ENCODE data around the gene HPSE. TPM values are rescaled to one million over a fixed set of nuclear protein-coding genes. Genes with fewer than 3 reads are reported as not detected.

The HPSE gene
- total RNA-seq, 1 experiment from 2014 or later: 3.9 TPM

DNA sequence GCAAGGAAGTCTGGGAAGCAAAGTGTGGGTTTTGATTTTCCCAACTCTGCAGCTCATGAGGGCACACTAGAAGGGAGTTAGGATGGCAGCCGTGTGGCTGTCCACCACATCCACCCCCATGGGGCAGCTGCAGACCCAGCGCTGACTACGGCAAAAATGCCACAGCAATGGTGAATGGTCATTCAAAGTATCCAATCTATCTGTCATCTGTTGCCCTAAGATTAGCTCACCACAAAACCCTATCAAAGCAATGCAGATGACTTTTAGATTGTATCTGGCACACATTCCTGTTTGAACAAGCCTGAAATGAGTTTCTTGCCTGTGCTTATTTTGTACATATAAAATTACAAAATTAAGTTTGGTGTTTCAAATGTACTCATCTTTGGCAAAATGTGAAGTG lies 29.7 kb upstream of the HPSE start:
- no peak for DNase-seq
- Mint-ChIP-seq H3K4me1 (ENCODE audit: low read depth, unreplicated experiment) (peaks cover 12% of the 10 kb centered on the region), H3K9me3 (ENCODE audit: unreplicated experiment) (no peaks in the 10 kb centered on the region), H3K36me3 (ENCODE audit: insufficient read depth, unreplicated experiment) (no peaks in the 10 kb centered on the region), H3K4me3 (ENCODE audit: unreplicated experiment) (no peak overlapping the region), H3K27me3 (ENCODE audit: insufficient read depth, unreplicated experiment) (no peaks in the 10 kb centered on the region), H3K27ac (ENCODE audit: unreplicated experiment) (no peak overlapping the region)
- POLR2A ChIA-PET: no interaction called here
- H3K36me3 ChIP-seq (ENCODE audit: control insufficient read depth, insufficient read depth, low read length): no peaks in the 10 kb centered on the region
- BruUV-seq (replicated peaks): no TSS peak
- no peak overlapping the region for H3K4me3 ChIP-seq (ENCODE audit: low read depth, low read length)
- no peaks in the 10 kb centered on the region for H3K27me3 ChIP-seq (replicated peaks; ENCODE audit: control insufficient read depth, insufficient read depth, low read length)
- TF ChIP-seq, protein P1, sequence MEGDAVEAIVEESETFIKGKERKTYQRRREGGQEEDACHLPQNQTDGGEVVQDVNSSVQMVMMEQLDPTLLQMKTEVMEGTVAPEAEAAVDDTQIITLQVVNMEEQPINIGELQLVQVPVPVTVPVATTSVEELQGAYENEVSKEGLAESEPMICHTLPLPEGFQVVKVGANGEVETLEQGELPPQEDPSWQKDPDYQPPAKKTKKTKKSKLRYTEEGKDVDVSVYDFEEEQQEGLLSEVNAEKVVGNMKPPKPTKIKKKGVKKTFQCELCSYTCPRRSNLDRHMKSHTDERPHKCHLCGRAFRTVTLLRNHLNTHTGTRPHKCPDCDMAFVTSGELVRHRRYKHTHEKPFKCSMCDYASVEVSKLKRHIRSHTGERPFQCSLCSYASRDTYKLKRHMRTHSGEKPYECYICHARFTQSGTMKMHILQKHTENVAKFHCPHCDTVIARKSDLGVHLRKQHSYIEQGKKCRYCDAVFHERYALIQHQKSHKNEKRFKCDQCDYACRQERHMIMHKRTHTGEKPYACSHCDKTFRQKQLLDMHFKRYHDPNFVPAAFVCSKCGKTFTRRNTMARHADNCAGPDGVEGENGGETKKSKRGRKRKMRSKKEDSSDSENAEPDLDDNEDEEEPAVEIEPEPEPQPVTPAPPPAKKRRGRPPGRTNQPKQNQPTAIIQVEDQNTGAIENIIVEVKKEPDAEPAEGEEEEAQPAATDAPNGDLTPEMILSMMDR (IDR thresholded peaks at IDR 0.05; ENCODE audit: insufficient read depth in 1 of 2, low read depth in 1 of 2, low read length in 1 of 2, severe bottlenecking in 1 of 2, unreplicated experiment in 1 of 2): no peak
- 0 out of 2 replicates have a peak, but pooled peaks cover 5% of the 10 kb centered on the region for H3K4me1 ChIP-seq
- CTCF ChIA-PET: no interaction called here
- intact Hi-C loops (cut with micrococcal nuclease; ENCODE audit: unreplicated experiment): no loop called here
- no peaks in the 10 kb centered on the region for H3K9me3 ChIP-seq

DNA sequence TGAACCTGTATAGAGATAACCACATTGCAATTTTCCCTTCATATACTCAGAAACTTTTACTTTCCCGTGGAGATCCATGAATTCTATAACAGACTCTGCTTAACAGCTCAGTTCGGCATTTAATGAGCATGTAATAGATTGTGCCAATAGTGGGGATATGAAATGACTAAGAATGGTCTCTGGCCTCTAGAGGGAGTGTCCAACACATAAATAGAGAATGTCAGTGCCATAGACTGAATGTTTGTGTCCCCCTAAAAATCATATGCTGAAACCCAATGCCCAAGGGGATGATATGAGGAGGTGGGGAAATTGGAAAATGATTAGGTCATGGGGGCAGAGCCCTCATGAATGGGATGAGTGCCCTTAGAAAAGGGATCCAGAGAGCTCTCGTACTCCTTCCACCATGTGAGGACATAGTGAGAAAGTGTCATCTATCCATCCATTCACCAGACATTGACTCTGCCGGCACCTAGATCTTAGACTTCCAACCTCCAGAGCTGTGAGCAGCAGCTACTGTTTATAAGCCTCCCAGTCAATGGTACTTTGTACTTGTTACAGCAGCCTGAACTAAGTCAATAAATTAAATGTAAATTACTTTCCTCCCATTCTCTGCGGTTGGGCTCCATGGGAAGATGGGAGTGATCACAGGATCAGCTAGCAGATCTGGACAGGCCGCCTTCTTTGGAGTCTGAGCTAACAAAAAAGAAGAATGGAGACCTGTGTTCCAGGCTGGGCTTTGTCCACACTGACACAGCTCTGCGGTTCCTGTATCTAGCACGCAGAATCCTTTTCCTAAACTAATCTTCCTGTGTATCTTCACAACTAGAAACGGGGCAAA lies 28.1 kb upstream of the HPSE start:
- Mint-ChIP-seq H3K27ac (ENCODE audit: unreplicated experiment) (no peak overlapping the region), H3K4me1 (ENCODE audit: low read depth, unreplicated experiment) (peaks cover 12% of the 10 kb centered on the region)
- CTCF ChIA-PET: interaction anchor here (0.7 to 1.0 kb wide), 4 partner anchors 27 to 279 kb away, joined by 3 to 4 read pairs (median 3); partner anchors contain the start of gene COQ2

More for the DNA sequence above, 28.1 kb upstream of the HPSE start:
- TF ChIP-seq, protein P1 (IDR thresholded peaks at IDR 0.05; ENCODE audit: insufficient read depth in 1 of 2, low read depth in 1 of 2, low read length in 1 of 2, severe bottlenecking in 1 of 2, unreplicated experiment in 1 of 2): peak in 1 of 2 experiments; percentile 36
- intact Hi-C loops (cut with micrococcal nuclease; ENCODE audit: unreplicated experiment): loop anchor here (1.0 kb wide), 2 partner anchors 93 to 278 kb away; partner anchors contain the start of gene HELQ
- Mint-ChIP-seq H3K36me3 (ENCODE audit: insufficient read depth, unreplicated experiment) (no peaks in the 10 kb centered on the region), H3K27me3 (ENCODE audit: insufficient read depth, unreplicated experiment) (no peaks in the 10 kb centered on the region), H3K9me3 (ENCODE audit: unreplicated experiment) (no peaks in the 10 kb centered on the region), H3K4me3 (ENCODE audit: unreplicated experiment) (no peak overlapping the region)
- no TSS peak for BruUV-seq (replicated peaks)
- H3K4me3 ChIP-seq (ENCODE audit: low read depth, low read length): no peak overlapping the region
- POLR2A ChIA-PET: interaction anchor here (0.5 to 0.6 kb wide), 2 partner anchors 78 to 92 kb away, joined by 4 read pairs; partner anchors contain the start of gene COQ2
- H3K9me3 ChIP-seq: no peaks in the 10 kb centered on the region
- no peaks in the 10 kb centered on the region for H3K27me3 ChIP-seq (replicated peaks; ENCODE audit: control insufficient read depth, insufficient read depth, low read length)
- DNase-seq: peak in 1 of 2 experiments; percentile 13
- peaks cover 13% of the 10 kb centered on the region for H3K4me1 ChIP-seq
- H3K36me3 ChIP-seq (ENCODE audit: control insufficient read depth, insufficient read depth, low read length): no peaks in the 10 kb centered on the region

Measured in Caco-2 (cell line).